Stimulated activated CD4-positive, alpha-beta T cell treated with anti-CD3 and anti-CD28 coated beads, Interleukin-1b, Interleukin-23, amount 100 ng/mL, for 24 hours (primary cell): Measurements from ENCODE around the gene GTF2A1.
"Not testable (repeated sequence)": the region's sequence is repeated elsewhere in the genome, so short reads cannot be mapped to it uniquely, and the experiment has no call there.

Experiments used
- DNase-seq, 4 experiments: peaks; one replicate each; pipeline ENCODE4 v3.0.0-alpha.2; 2020; ENCODE audit warnings: low read depth in 4 of 4, low spot score in 1 of 4

GTF2A1 gene

GRCh38 chr14:81220830-81221578, at the start of gene GTF2A1:
Gene GTF2A1 (minus strand): TSS chr14:81220959. CDS start chr14:81220518, 441 bp downstream.
- peak; percentile 84 to 91 (median 88) for DNase-seq

GRCh38 chr14:81269979-81270375, 49.2 kb upstream of the GTF2A1 start:
- no peak for DNase-seq

- peak in 1 of 4 experiments; percentile 1 for DNase-seq
These were observed 48.6 kb upstream of the GTF2A1 start for GRCh38 chr14:81269100-81269978.

- DNase-seq: no peak
These were observed 47.3 kb upstream of the GTF2A1 start for GRCh38 chr14:81268016-81268416.

- DNase-seq: no peak
These were observed 44.9 kb upstream of the GTF2A1 start for GRCh38 chr14:81265636-81266169.

GRCh38 chr14:81264671-81265070, 43.9 kb upstream of the GTF2A1 start:
- no peak for DNase-seq

GRCh38 chr14:81263777-81264410, 43.1 kb upstream of the GTF2A1 start:
- DNase-seq: no peak

- no peak for DNase-seq
These were observed 40.4 kb upstream of the GTF2A1 start for GRCh38 chr14:81261176-81261575.

GRCh38 chr14:81260732-81261131, 40.0 kb upstream of the GTF2A1 start:
- DNase-seq: no peak

- DNase-seq: no peak
These were observed 35.7 kb upstream of the GTF2A1 start for GRCh38 chr14:81256289-81256960.

- no peak for DNase-seq
These were observed 31.5 kb upstream of the GTF2A1 start for GRCh38 chr14:81252278-81252677.

- no peak for DNase-seq
These were observed 26.6 kb upstream of the GTF2A1 start for GRCh38 chr14:81247271-81247766.

GRCh38 chr14:81246461-81247270, 25.9 kb upstream of the GTF2A1 start:
- no peak for DNase-seq

GRCh38 chr14:81245771-81246170, 25.0 kb upstream of the GTF2A1 start:
- no peak for DNase-seq

- not testable (repeated sequence) for DNase-seq
These were observed 23.7 kb upstream of the GTF2A1 start for GRCh38 chr14:81244431-81244830.

GRCh38 chr14:81243499-81243898, 22.7 kb upstream of the GTF2A1 start:
- no peak for DNase-seq

- DNase-seq: not testable (repeated sequence)
These were observed 16.1 kb upstream of the GTF2A1 start for GRCh38 chr14:81236849-81237248.

- no peak for DNase-seq
These were observed 15.4 kb upstream of the GTF2A1 start for GRCh38 chr14:81236138-81236537.

- no peak for DNase-seq
These were observed 14.3 kb upstream of the GTF2A1 start for GRCh38 chr14:81235096-81235495.

- DNase-seq: no peak
These were observed 13.5 kb upstream of the GTF2A1 start for GRCh38 chr14:81234278-81234677.
